ENCODE results near the gene SND1.

The SND1 gene

GRCh38 chr7:127979728-127980126 lies 327.7 kb downstream of the SND1 start:
- no peak for DNase-seq

GRCh38 chr7:127980901-127981300 lies 328.9 kb downstream of the SND1 start:
- no peak for DNase-seq

GRCh38 chr7:127981965-127982364 lies 330.0 kb downstream of the SND1 start:
- no peak for DNase-seq

GRCh38 chr7:127983804-127984332 lies 331.9 kb downstream of the SND1 start:
- no peak for DNase-seq

- DNase-seq: no peak
These were observed 334.9 kb downstream of the SND1 start for GRCh38 chr7:127986581-127987521.

GRCh38 chr7:127988751-127989150 lies 336.8 kb downstream of the SND1 start:
- DNase-seq: no peak

GRCh38 chr7:127993317-127993716 lies 341.3 kb downstream of the SND1 start:
- DNase-seq: no peak

- DNase-seq: no peak
These were observed 342.0 kb downstream of the SND1 start for GRCh38 chr7:127993987-127994386.

- DNase-seq: no peak
These were observed 343.3 kb downstream of the SND1 start for GRCh38 chr7:127995156-127995880.

GRCh38 chr7:127995881-127996215 lies 343.9 kb downstream of the SND1 start:
- no peak for DNase-seq

- DNase-seq: no peak
These were observed 344.5 kb downstream of the SND1 start for GRCh38 chr7:127996253-127997071.

GRCh38 chr7:127997226-127997922 lies 345.4 kb downstream of the SND1 start:
- DNase-seq: no peak

GRCh38 chr7:127998671-127999070 lies 346.7 kb downstream of the SND1 start:
- no peak for DNase-seq

- DNase-seq: no peak
These were observed 348.1 kb downstream of the SND1 start for GRCh38 chr7:128000048-128000447.

GRCh38 chr7:128000854-128001265 lies 348.9 kb downstream of the SND1 start:
- DNase-seq: no peak

- DNase-seq: no peak
These were observed 351.2 kb downstream of the SND1 start for GRCh38 chr7:128003167-128003566.

- DNase-seq: no peak
These were observed 351.8 kb downstream of the SND1 start for GRCh38 chr7:128003787-128004186.

- DNase-seq: no peak
These were observed 352.6 kb downstream of the SND1 start for GRCh38 chr7:128004623-128005022.

GRCh38 chr7:128005117-128005516 lies 353.1 kb downstream of the SND1 start:
- peak; percentile 79 for DNase-seq

- no peak for DNase-seq
These were observed 353.8 kb downstream of the SND1 start for GRCh38 chr7:128005759-128006159.

GRCh38 chr7:128006550-128007302 lies 354.7 kb downstream of the SND1 start:
- DNase-seq: no peak

GRCh38 chr7:128007303-128007680 lies 355.3 kb downstream of the SND1 start:
- no peak for DNase-seq
